HG03039 (cell line): ENCODE results near the gene SERGEF.
"Not testable (repeated sequence)": the region's sequence is repeated elsewhere in the genome, so short reads cannot be mapped to it uniquely, and the experiment has no call there.

ENCODE experiments used
- ATAC-seq: cut with Tn5 transposase; IDR thresholded peaks from one replicate; pipeline ENCODE4 v1.9.1; 2021; ENCODE audit warnings: mild to moderate bottlenecking, moderate library complexity; ENCODE audit not compliant: unreplicated experiment

SERGEF gene

DNA sequence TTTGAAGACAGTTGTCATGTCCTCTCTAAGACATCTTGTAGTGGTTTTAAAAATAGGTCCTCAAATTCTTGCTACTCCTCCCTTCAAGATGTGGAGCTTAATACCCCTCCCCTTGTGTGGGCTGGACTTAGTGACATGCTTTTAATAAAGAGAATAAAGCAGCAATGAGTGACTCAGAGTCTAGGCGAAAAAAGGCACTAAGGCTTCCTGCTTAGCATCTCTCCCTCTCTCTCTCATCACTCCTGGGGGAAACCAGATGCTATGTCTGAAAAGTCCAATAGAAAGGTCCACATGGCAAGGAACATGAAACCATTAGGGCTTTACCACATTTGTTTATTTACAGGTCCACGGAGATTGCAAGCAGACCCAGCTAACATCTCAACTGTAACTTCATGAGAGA is 11.7 kb downstream of the SERGEF start:
- ATAC-seq: no peak

DNA sequence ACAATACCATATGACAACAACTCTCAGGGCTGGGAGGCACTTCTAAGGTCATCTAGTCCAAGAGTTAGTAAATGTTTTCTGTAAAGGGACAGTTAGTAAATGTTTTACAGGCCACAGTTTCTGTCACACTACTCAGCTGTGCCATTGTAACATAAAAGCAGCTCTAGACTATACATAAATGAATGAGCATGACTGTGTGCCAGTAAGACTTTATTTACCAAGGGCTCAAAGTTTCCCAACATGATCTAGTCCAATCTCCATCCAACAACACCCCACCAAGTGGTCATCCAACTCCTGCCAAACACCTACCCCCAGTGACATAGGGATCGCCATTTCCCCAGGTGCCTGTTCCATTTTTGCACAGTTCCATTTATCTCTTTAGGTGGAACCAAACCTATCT is 12.1 kb downstream of the SERGEF start:
- no peak for ATAC-seq

DNA sequence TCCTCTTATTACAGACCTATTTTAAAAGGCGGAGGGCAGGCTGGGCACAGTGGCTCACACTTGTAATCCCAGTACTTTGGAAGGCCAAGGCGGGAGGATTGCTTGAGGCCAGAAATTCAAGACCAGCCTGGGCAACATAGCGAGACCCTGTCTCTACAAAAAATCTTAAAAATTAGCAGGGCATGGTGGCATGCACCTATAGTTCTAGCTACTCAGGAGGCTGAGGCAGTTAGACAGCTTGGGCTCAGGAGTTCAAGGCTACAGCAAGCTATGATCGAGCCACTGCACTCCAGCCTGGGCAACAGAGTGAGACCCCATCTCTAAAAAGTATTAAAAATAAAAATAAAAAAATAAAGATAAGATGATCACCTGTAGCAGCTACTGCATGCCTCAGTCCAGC is 12.7 kb downstream of the SERGEF start:
- not testable (repeated sequence) for ATAC-seq

DNA sequence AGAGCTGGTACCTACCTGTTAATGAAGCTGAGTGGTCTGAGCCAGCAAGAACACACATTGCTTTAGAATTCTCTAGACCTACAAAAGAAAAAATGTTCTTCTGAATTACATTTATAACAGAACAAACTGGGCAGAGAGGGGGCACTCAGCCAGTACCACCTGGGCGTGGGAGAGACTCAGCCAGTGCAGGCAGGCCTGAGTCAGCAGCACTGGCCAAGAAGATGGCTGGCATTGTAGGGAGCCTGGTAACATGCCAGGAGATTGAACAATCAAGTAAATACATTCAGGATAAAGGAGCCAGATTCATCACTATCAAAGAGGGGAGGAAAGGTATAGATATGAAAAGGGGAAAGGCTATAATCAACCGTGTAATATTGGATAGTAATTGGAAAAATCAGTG is 19.9 kb downstream of the SERGEF start:
- no peak for ATAC-seq

DNA sequence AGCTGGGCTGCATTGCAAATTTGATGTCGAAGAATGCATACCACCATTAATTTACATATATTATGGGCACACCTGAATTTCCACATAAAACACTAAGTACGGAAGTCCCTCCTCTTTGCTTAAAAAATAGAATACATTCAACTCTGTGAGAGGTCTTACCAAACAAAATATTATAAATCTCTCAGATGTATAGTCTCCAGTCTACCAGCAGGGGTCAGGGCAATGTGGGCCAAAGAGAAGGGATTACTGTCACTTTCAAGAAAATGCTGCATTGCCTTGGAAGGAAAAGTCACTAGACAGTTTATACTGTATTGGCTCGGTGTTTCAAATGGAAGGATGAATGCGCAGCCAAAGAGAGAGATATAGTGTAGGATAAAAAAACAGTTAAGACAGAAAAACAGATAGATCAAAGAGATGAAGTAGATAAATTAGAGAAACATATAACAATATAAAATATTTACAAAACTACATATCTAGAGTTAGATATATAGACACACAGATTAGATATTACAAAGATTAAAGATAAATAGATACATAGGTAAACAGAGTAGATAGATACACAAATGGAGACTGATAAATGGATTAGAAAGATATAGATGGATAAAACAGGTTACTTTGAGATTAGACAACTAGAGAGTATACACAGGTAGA is 20.9 kb downstream of the SERGEF start:
- no peak for ATAC-seq

DNA sequence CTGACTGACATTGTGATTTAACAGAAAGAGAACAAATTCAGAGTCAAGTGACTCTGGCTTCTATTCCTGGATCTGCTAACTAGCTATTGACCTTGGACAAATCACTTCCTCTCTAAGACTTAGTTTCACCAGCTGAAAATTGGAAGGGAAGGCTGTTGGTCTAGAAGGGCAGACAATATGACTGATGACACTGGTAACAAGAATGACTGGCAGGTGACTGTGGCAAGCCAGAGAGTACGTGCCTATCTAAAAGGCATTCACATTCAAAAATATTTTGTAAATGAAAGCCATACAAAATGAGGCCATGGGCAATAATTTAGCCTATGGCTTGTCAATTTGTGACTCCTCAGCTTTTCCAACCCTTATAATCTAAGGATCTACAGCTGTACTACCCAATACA is 23.5 kb downstream of the SERGEF start:
- ATAC-seq: no peak

DNA sequence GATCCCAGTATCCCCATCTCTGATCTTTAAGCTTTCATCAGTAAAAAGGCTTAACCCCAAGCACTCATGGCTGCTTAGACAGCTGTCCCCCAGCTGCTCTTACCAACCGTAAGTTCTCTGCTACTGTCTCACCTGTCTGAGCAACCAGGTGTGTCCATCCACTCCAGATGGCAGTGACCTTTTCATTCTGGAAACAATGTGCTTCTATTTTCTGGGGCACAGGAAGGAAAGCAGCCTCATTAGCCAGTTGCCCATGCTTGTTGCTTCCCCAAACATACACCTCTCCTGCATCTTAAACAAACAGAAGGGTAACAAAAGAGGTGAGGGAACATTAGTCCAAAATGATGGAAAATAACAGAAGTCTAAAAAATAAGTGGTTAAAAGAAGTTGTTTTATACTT is 24.4 kb downstream of the SERGEF start:
- no peak for ATAC-seq

DNA sequence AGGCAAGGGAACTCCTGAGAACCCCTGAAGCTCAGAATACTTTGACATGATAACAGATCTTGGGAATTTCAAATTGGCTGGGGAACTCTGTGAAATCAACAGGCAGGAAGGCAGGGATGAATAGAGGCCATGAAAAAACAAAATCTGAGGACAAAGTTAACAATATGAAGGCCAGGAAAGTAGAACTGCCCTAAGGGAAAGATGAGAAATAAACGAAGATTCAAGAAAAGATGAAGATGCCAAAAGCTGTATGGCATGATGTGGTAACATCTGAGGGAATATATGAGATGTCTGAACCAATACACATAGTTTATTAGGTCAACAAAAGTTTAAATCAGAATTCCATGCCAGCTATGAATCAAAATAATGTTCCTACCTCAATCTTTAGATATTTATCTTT is 25.0 kb downstream of the SERGEF start:
- no peak for ATAC-seq

DNA sequence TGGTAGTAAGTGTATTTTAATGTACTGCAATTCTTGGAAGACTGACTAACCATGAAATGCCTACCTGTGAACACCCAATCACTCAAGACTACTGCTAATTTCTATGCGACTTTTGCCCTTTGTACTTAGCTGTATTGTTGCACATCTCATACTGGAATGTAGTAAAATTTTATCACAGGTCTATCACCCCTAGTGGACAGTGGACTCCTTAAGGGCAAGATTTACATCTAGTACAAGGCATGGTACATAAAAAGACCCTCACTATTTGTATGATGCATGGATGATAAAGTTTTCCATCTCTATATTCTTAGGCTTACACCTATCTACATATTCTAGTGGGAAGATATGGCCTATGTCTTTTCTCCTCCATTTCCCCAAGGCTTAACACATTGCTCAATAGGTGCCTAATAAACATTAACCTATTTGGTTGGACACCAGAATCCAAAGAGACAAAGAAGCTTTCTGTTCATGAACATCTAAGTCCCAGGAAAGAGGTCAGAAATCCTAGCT is 26.1 kb downstream of the SERGEF start:
- ATAC-seq: no peak

DNA sequence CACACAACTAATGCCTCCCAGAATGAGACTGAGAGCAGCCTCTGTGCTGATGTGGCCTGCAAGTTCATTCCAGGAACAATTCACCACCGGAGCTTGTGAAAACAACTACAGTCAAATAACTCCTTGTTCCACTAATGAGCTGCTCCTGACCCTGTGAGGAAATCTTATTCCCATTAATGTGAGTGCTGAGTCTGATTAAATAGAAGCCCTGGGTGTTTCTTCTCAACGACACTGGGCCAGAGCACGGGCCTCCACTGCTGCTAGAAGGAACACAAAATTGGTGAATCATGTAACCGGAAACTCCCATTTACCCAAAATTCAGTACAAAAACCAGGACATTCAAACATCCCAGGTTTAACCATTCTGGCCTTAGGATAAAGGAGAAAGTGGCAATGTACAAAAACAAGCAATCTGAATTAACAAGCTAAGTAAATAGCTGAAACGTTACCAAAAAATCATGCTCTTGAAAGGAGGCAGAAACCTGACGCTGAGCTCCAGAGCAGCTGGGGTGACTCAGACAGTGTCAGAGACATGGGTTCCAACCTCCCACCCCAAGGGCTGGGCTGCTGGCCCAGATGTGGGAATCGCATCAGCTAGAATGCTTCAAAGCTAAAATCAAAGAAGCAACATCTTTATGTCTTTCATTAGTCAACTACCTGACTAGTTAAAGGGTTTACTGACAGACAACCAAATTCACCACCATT is 26.7 kb downstream of the SERGEF start:
- ATAC-seq: no peak

DNA sequence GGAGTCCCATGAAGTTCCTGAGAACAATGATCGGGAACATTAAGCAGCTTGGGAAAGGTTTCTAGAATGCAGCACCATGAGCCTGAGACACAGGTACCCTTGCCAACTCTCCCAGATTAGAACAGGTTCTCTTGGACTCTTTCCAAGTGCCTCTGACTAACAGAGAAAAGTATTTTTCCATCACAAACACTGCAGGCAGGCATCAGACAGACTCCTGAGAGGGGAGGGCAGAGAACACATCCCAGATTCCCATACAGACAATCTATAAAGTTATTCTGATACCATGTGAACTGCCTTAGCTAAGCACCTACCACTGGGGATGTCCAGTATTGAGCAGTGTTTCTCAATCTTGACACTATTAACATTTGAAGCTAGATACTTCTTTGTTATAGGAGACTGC is 27.3 kb downstream of the SERGEF start:
- ATAC-seq: no peak

DNA sequence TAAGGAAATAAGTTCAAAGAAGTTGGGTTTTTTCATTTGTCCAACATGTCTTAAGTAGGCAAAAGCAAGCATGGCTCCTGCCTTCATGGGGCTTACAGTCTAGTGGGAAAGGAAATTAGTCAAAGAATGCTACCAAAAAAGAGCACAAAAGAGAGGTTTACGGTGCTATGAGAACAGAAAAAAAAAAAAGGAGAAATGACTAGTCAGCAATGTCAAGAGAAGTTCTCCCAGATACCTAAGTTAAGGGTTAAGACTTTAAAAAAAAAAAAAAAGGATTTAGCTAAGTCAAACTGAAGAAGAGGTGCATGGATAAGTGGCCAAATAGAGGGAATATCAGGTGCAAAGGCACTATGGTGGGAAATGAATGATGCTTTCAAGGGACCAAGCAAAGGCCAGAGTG is 29.3 kb downstream of the SERGEF start:
- no peak for ATAC-seq

DNA sequence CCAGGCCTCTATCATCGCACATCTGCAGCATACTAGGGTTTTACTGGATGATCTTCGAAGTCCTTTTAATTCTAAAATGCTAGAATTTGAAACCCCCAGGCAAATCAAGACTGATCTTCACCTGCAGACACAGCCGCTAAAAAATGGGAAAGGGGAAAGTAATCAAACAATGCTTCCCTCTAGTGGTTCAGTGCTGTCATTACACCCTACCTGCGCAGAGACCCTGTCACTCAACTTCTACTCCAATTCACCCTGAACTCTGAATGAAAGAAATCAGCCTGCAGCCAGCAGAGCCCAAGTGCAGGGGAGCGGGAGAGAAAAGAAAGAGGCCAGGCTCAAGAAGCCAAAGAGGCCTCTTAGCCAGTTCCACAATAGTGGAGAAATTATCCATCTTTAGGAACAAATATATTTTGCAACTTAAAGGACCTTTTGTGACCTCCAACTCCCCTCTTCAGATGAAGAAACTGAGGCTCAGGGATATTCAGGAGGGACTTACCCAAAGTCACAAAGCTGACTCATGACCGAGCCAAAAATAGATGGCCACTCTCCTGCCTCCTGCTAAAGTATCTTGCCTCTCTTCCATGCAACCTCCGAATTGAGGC is 33.0 kb downstream of the SERGEF start:
- no peak for ATAC-seq

DNA sequence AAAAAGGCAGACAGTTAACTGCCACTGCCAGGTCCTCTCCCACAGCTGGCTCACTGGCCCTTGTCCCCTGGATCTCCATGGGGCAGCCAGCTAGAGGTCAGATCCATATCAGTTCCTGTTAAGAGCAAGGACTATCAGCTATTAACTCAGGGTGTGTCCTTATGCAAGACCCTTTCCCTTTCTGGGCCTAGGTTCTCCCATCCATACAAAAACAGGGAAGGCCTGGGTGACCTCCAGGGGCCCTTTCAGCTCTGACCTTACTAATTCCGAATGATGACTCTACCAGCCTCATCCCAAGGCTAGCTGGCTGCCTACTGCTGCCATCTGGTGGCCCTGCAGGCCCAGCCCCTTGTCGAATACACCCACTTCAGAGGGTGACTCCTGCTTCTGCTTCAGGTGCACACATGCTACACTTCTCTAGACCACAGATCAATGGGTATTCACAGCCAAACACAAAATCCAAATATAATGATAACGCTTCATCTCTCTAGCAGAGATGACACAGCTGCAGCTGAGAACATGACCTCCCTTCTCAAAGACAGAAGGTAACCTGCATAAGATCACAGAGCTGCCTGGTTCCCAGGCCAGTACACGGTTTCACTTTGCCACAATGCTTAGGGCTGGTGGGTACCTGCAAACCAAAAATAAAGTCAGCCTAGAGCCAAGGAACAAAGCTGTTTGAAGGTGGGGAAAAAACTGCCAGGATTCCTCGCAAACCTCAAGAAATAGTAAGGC is 34.1 kb downstream of the SERGEF start:
- ATAC-seq: no peak

DNA sequence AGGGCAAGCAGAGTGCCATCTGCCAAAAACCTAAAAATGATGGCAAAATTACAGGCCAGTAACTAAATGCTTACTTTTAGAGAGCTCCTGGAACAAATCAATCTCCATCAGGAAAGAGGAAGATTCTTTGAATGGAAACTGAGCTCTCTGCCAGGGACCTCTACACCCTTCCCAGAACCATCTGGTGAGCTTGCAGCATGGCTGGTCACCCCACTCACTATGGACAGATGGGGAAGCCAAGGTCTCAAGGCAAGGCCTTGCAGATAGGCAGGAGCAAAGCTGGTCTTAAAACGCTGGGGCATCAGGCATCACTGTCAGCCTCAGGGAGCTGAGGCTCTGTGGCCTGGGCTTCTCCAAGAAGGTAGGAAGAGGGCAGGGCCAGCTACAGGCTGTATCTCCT is 36.2 kb downstream of the SERGEF start:
- ATAC-seq: no peak

DNA sequence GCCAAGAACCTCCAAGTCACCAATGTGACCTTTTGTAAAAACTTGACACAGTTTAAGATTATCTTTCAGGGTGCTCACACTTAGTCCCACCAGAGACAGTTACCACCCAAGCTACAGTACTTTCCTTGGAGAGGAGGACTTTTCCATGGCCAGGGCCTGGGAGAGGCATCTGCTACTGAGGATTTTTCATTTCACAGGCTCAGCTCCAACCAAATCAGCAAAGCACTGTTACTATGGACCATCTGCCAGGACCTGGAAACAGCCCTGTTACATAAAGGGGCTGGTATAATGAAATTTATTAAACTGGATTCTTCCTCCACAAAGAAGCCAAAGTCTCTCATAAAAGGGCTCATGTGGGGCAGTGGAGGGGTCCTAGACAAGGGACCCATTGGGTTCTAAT is 38.6 kb downstream of the SERGEF start:
- no peak for ATAC-seq

DNA sequence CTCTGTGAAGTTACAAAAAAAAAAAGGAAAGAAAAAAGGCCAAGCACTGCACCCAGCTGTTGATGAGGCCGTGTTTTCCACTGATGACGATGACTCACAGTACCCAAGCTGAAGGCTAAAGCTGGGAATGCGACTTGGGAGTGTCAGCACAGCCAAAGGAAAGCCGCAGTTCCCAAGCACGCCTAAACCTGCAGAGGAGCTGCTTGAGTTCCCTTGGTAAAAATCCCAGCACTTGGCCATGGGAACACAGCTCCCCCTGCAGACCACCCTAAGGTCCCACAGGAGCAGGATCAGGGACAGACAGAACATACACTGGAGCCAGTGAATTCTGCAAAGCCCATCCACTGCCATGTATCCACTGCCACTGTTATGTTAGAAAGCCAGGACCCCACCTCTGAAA is 39.9 kb downstream of the SERGEF start:
- ATAC-seq: no peak

DNA sequence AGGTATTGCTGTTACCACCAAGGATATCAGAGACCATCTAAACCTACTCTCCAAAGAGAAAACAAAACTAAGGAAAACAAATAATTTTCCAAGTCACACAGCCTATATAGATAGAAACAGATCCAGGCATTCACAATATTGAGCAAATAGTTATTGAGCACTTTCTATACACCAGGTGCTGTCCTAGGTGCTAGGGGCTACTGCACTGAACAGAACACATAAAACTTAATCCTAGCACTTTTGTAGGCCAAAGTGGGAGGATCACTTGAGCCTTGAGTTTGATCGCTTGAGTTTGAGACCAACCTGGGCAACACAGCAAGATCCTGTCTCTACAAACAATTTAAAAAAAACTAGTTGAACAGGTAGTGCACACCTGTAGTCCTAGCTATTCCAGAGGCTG is 44.6 kb downstream of the SERGEF start:
- ATAC-seq: no peak

DNA sequence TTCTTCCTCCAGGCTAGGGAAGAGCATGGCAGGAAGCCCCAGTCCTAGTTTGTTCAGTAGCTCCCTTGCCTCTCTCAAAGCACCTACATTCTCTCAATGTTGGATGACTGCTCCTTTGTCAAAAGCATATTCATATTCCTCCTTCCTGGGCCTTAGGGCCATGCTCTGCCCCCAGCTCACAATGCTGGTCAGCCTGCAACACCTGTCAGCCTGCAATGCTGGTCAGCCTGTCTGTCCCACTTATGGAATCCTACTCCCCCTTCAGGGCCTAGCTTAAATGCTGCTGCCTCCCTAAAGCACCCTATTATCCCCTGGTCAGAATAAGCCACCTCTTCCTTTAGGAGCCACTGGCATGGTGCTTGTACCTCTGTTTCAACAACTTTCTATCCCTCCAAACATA is 45.2 kb downstream of the SERGEF start:
- ATAC-seq: no peak

DNA sequence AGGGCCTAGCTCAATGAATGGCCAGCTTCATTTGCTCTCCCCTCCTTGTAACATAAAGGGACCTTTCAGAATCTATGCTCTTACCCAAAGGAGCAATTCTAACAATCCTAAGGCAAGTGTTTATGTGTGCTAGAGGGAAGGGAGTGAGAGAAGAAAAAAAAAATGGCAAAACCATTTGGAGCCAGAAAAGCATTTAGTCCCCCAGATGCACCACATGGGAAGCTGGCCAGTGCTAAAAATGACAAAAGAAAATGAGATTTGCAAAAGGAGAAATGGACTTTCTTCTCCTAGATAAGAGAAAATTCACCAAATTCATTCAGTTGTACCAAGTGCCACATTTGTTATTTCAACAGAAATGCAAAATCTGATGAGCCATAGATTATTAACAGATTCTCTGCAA is 52.8 kb downstream of the SERGEF start:
- ATAC-seq: no peak

DNA sequence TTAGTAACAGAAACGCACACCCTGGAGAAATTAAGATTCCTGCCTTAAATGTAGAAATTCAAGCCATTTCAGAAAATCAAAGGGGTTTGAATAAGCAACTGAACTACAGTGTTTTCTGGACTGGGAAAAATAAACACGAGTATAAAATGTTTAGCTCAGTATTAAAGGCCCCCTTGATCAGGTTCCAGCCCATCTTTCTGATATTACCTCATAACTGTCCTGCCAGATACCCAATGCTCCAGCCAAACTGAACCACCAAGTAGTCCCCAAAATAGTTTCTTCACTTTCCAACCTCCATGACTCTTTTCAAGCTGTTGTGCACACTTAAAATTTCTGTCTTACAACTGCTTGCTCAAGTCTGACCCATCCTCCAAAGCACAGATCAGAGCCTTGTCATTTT is 54.4 kb downstream of the SERGEF start:
- no peak for ATAC-seq
